ENCODE data around the gene MISP. TPM values are rescaled to one million over a fixed set of nuclear protein-coding genes. Genes with fewer than 3 reads are reported as not detected.

Gene MISP
- total RNA-seq, 1 donor: 0.09 TPM

DNA sequence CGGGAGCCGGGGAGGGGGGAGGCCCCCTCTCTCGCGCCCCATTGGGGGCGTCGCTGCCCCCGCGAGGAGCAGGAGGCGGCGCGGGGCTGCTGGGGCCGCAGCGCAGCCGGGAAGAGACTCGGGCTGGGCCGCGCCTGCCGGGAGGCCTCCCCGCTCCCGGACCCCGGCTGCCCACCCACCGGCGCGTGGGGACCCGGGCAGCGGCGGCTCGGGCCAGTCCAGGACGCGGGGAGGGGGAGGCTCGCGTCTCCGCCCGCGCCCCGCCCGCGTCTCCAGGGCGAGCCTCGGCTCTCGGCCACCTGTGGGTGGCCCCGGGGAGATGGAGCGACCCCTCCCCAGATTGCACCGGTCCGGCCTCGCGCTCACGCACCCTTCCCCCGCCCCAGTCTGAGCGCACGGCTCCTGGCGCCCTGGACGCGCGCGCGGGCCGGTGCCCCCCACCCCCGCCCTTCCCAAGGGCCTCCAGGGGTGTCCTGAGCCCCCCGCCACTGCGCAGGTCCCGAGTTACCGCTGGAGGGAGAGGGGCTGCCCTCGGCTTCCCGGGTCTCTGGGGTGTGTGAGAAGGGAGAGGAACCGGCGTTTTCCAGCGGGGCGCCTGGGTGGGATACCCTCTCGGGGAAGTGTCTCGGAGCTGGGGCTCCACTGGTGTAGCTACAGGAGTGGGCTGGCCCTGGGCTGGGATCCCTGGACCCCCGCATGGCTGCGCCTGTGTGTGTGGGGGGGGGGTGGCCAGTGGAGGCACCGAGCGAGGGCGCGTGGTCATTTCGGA, 41.5 kb upstream of the MISP start:
- DNase-seq (ENCODE audit: low read depth): no peak
- TF ChIP-seq, protein P1, sequence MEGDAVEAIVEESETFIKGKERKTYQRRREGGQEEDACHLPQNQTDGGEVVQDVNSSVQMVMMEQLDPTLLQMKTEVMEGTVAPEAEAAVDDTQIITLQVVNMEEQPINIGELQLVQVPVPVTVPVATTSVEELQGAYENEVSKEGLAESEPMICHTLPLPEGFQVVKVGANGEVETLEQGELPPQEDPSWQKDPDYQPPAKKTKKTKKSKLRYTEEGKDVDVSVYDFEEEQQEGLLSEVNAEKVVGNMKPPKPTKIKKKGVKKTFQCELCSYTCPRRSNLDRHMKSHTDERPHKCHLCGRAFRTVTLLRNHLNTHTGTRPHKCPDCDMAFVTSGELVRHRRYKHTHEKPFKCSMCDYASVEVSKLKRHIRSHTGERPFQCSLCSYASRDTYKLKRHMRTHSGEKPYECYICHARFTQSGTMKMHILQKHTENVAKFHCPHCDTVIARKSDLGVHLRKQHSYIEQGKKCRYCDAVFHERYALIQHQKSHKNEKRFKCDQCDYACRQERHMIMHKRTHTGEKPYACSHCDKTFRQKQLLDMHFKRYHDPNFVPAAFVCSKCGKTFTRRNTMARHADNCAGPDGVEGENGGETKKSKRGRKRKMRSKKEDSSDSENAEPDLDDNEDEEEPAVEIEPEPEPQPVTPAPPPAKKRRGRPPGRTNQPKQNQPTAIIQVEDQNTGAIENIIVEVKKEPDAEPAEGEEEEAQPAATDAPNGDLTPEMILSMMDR (IDR thresholded peaks at IDR 0.05; ENCODE audit: insufficient read depth, low read length): no peak
- H3K4me3 ChIP-seq (ENCODE audit: low read depth, low read length): peak overlapping the region; percentile 66

DNA sequence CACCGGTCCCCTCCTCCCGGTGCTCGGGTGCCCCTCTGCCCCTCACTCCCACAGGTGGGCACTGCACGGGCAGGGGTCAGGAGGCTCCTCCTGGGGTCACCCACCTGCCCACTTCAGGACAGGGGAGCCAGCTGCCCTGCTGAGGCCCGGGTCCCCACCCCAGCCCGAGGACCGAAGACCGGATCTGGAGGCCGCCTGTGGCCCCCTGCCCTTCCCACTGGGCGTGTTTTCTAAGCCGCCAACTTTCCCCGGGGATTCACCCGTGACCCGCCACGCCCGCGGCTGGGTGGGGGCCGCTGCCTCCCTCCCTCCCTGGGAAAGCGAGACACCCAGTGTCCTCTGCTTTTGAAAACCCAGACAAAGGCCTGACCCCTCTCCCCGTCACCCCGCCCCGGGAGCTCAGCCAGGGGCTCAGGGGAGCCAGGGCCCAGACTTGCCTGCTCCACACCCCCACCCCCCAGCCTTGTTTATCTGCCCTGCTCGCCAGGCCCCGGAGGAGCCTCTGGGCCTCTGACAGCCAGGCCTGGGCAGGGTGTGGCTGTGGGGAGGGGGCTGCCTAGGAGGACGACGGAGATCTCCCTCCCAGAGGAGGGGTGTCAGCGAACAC, 40.8 kb upstream of the MISP start:
- peak; percentile 30 for DNase-seq (ENCODE audit: low read depth)
- TF ChIP-seq, protein P1 (IDR thresholded peaks at IDR 0.05; ENCODE audit: insufficient read depth, low read length): no peak
- peak overlapping the region; percentile 66 for H3K4me3 ChIP-seq (ENCODE audit: low read depth, low read length)

DNA sequence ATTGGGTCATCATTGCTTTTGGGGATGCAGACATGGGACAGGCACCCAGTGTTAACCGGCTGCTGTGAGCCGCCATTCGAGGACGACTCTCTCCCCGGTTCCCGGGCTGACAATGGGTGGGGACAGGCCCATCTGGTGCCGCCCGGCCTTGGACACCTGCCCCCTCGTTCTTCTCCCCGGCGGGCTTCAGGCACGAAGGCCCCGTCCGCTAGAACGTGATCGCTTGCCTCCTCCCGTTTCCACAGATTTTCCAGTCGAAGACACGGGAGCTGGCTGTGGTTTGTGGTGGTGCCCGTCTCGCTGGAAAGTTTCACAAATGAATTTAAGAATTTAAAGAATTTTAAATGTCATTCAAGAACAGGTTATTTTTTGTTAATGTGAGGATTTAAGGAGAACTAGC, 40.1 kb upstream of the MISP start:
- peak overlapping the region; percentile 25 for H3K4me3 ChIP-seq (ENCODE audit: low read depth, low read length)
- TF ChIP-seq, protein P1 (IDR thresholded peaks at IDR 0.05; ENCODE audit: insufficient read depth, low read length): no peak
- DNase-seq (ENCODE audit: low read depth): peak; percentile 25

DNA sequence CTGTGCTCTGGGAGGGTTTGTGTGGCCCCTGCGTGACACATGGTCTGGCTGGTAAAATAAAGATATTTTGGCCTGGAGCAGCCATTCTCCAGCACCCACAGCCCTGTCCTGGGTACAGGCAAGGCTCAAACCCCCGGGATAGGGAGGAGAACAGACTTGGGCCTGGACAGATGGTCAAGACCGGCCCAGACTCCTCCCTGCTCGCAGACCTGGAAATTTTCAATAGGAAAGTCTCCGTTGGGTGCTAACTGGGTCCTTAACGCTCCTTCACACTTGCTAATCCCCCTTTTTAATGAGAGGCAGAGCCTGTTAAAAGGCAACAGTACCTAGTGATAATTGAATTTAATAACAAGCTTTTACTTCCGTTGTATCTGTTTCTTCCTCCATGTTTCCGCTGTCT, 39.7 kb upstream of the MISP start:
- TF ChIP-seq, protein P1 (IDR thresholded peaks at IDR 0.05; ENCODE audit: insufficient read depth, low read length): no peak
- no peak overlapping the region for H3K4me3 ChIP-seq (ENCODE audit: low read depth, low read length)
- DNase-seq (ENCODE audit: low read depth): no peak

DNA sequence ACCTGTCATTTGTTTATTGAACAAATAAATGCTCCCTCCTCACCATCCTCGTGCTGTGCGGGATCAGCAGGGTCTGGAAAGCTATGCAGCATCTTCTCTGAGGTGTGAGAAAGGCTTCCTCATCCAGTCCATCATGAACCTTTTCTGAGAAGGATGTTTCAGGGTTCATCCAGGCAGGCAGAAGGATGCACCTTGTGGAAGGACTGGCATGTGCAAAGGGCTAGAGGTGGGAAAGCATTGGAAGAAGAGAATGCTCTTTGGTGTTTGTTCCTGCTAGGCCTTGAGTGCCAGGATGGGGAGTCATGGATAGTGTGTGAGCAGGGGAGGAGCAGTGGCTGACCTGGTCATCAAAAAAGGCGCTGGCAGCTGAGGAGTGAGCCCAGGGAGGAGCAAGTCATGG, 35.6 kb upstream of the MISP start:
- TF ChIP-seq, protein P1 (IDR thresholded peaks at IDR 0.05; ENCODE audit: insufficient read depth, low read length): no peak
- H3K4me3 ChIP-seq (ENCODE audit: low read depth, low read length): no peak overlapping the region
- no peak for DNase-seq (ENCODE audit: low read depth)

DNA sequence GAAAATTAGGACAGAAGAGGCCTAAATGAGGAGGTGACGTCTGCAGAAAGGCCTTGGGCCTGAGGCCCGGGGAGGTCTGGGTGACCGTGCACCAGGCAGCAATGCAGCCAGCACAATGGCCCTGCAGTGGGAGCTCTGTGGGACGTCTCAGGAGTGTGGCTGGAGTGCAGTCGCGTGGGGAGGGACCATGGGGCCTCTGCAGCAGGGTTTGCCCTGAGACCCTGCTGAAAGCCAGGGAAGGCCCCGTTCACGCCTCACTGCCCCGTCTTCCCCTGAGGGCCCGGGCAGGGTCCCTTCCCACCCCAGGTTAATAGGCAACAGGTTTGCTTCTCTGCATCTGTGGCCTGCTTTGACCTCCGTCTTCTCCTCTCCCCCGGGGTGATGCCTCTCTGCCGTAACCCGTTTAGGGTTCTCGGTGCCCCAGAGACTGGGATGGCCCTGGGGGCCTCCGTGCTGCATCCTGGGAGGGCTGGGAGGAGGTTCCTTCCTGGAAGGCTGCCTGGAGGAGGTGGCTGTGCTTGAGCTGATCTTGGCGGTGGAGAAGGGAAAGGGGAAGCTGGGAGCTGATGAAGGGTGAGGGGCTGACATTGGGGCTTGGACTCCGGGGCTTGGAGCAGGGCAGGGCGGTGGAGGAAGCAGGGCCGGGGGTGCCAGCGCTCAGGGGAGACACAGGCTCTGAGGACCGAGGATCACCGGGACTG, 32.5 kb upstream of the MISP start:
- TF ChIP-seq, protein P1 (IDR thresholded peaks at IDR 0.05; ENCODE audit: insufficient read depth, low read length): no peak
- DNase-seq (ENCODE audit: low read depth): no peak

More for the DNA sequence above, 32.5 kb upstream of the MISP start:
- no peak overlapping the region for H3K4me3 ChIP-seq (ENCODE audit: low read depth, low read length)
